A549 (cell line): ENCODE measurements around the gene FXYD4. TPM values are rescaled to one million over a fixed set of nuclear protein-coding genes. Genes with fewer than 3 reads are reported as not detected.

Experiments used
- ATAC-seq, 2 experiments: fragments of 200-7000 bp in 1 of 2; fragments of >200 bp in 1 of 2; cut with Nextera tagmentation in 1 of 2; cut with Tn5 transposase in 1 of 2; 3 replicates each; pipeline versions ENCODE4 v1.8.0 to v1.9.1; 2018 to 2020; ENCODE audit warnings: mild to moderate bottlenecking in 1 of 2, moderate library complexity in 1 of 2
- CTCF ChIA-PET: fragments of 300-600 bp; sonication (Branson Sonifier 250); formaldehyde crosslinking; extraction: SDS; loops from one replicate; lab custom pipeline; 2021; ENCODE audit warnings: antibody characterized with exemption, inconsistent platforms; lab: Yijun Ruan, JAX
- POLR2A ChIA-PET: fragments of 350-600 bp; formaldehyde crosslinking; extraction: SDS; loops from one replicate; lab custom pipeline; 2021; ENCODE audit warnings: antibody characterized with exemption, inconsistent platforms; lab: Yijun Ruan, JAX
- DNase-seq, 2 experiments: peaks; one replicate each; pipeline versions ENCODE4 v3.0.0 to v3.0.0-alpha.2; 2011 to 2016; ENCODE audit warnings: low read depth in 1 of 2, low spot score in 1 of 2
- FAIRE-seq: peaks from 2 replicates; lab custom pipeline; 2011; peaks lifted over from hg19 to GRCh38; lab: Jason Lieb, UNC
- H3K27ac ChIP-seq, 2 experiments: fragments of >200 bp; sonication (Bioruptor Twin); formaldehyde crosslinking; 3 replicates each; pipeline ENCODE4 v1.5.1; 2016 to 2017
- H3K4me1 ChIP-seq: fragments of >200 bp; sonication (Bioruptor Twin); formaldehyde crosslinking; 3 replicates; pipeline ENCODE4 v1.6.1; 2016
- H3K4me2 ChIP-seq: fragments of >200 bp; sonication (Bioruptor Twin); formaldehyde crosslinking; 3 replicates; pipeline ENCODE4 v1.6.1; 2016
- H3K4me3 ChIP-seq: fragments of >200 bp; sonication (Bioruptor Twin); formaldehyde crosslinking; 3 replicates; pipeline ENCODE4 v1.5.1; 2016
- H3K9me3 ChIP-seq: fragments of >200 bp; sonication (Bioruptor Twin); formaldehyde crosslinking; 3 replicates; pipeline ENCODE4 v1.6.1; 2016
- ATOH8 ChIP-seq: fragments of 250-450 bp; sonication (Bioruptor Pico); IDR thresholded peaks from 2 replicates; pipeline ENCODE4 v1.5.0; 2020; ENCODE audit warnings: low read depth, mild to moderate bottlenecking, moderate library complexity
- BHLHE40 ChIP-seq: IDR thresholded peaks from 2 replicates; pipeline ENCODE4 v1.6.1; 2012; ENCODE audit warnings: low read depth, low read length, inconsistent platforms
- CBX2 ChIP-seq: fragments of 200-600 bp; sonication (generic); IDR thresholded peaks from 2 replicates; pipeline ENCODE4 v1.6.1; 2016; ENCODE audit warnings: low read depth, mild to moderate bottlenecking, borderline replicate concordance
- CBX8 ChIP-seq: fragments of 200-600 bp; sonication (generic); IDR thresholded peaks from 2 replicates; pipeline ENCODE4 v1.6.1; 2016
- CEBPB ChIP-seq, 2 experiments: fragments of >200 bp in 1 of 2; sonication (Bioruptor Twin) in 1 of 2; formaldehyde crosslinking in 1 of 2; IDR thresholded peaks; 2 replicates each; pipeline ENCODE4 v1.6.1; 2012 to 2016
- CHD2 ChIP-seq: fragments of 150-350 bp; IDR thresholded peaks from 2 replicates; pipeline ENCODE4 v1.6.1; 2014; ENCODE audit warnings: low read length; ENCODE audit not compliant: partially characterized antibody
- CHD4 ChIP-seq: fragments of 200-600 bp; sonication (generic); IDR thresholded peaks from 2 replicates; pipeline ENCODE4 v1.6.1; 2016; ENCODE audit warnings: antibody characterized with exemption, mild to moderate bottlenecking, borderline replicate concordance
- EHF ChIP-seq: fragments of 250-450 bp; sonication (Bioruptor Pico); IDR thresholded peaks from 2 replicates; pipeline ENCODE4 v1.5.0; 2020; ENCODE audit warnings: mild to moderate bottlenecking
- EHMT2 ChIP-seq: fragments of 200-600 bp; sonication (generic); IDR thresholded peaks from 2 replicates; pipeline ENCODE4 v1.6.1; 2016; ENCODE audit warnings: antibody characterized with exemption, low read depth, mild to moderate bottlenecking, moderate library complexity
- EP300 ChIP-seq, 2 experiments: fragments of >200 bp; sonication (Bioruptor Twin); formaldehyde crosslinking; IDR thresholded peaks; 2 replicates in 1 of 2; 3 replicates in 1 of 2; pipeline ENCODE4 v1.6.1; 2016 to 2017
- ESRRA ChIP-seq: fragments of 150-350 bp; IDR thresholded peaks from 2 replicates; pipeline ENCODE4 v1.6.1; 2014; ENCODE audit warnings: mild to moderate bottlenecking, low read length, borderline replicate concordance
- FOSL2 ChIP-seq, 2 experiments: fragments of 450-650 bp in 1 of 2; fragments of >200 bp in 1 of 2; sonication (Bioruptor Twin) in 1 of 2; formaldehyde crosslinking; IDR thresholded peaks; 2 replicates each; pipeline versions ENCODE4 v1.5.0 to v1.6.1; 2016 to 2020; ENCODE audit warnings: mild to moderate bottlenecking in 1 of 2, moderate library complexity in 1 of 2
- FOXS1 ChIP-seq: fragments of 250-450 bp; sonication (Bioruptor Pico); IDR thresholded peaks from 2 replicates; pipeline ENCODE4 v1.5.0; 2020; ENCODE audit warnings: mild to moderate bottlenecking, moderate library complexity
- HDAC2 ChIP-seq: fragments of 200-600 bp; sonication (generic); IDR thresholded peaks from 2 replicates; pipeline ENCODE4 v1.6.1; 2016
- HEYL ChIP-seq: fragments of 250-450 bp; sonication (Bioruptor Pico); IDR thresholded peaks from 2 replicates; pipeline ENCODE4 v1.8.0; 2021; ENCODE audit warnings: mild to moderate bottlenecking, moderate library complexity
- HOXA7 ChIP-seq: fragments of 250-450 bp; sonication (Bioruptor Pico); IDR thresholded peaks from 2 replicates; pipeline ENCODE4 v1.5.0; 2020; ENCODE audit warnings: mild to moderate bottlenecking, moderate library complexity
- HOXB13 ChIP-seq: fragments of 250-450 bp; sonication (Bioruptor Pico); IDR thresholded peaks from 2 replicates; pipeline ENCODE4 v1.5.0; 2020; ENCODE audit warnings: low read depth, mild to moderate bottlenecking, moderate library complexity
- JUN ChIP-seq, 2 experiments: fragments of >200 bp; sonication (Bioruptor Twin); formaldehyde crosslinking; IDR thresholded peaks; 2 replicates in 1 of 2; 3 replicates in 1 of 2; pipeline ENCODE4 v1.6.1; 2016 to 2017
- JUNB ChIP-seq: fragments of >200 bp; sonication (Bioruptor Twin); formaldehyde crosslinking; IDR thresholded peaks from 2 replicates; pipeline ENCODE4 v1.6.1; 2016
- MYC ChIP-seq: IDR thresholded peaks from 2 replicates; pipeline ENCODE4 v1.6.1; 2012; ENCODE audit warnings: mild to moderate bottlenecking, inconsistent platforms, low read length, improper control_type of control experiment, borderline replicate concordance
- NFE2L2 ChIP-seq: fragments of 150-350 bp; conservative IDR thresholded peaks from 2 replicates; pipeline ENCODE4 v1.6.1; 2014; ENCODE audit warnings: low read length
- NR3C1 ChIP-seq: fragments of >200 bp; sonication (Bioruptor Twin); formaldehyde crosslinking; IDR thresholded peaks from 3 replicates; pipeline ENCODE4 v1.6.1; 2017
- PHF8 ChIP-seq: fragments of 200-600 bp; sonication (generic); IDR thresholded peaks from 2 replicates; pipeline ENCODE4 v1.6.1; 2016; ENCODE audit warnings: low read depth, mild to moderate bottlenecking, antibody characterized with exemption, moderate library complexity, borderline replicate concordance
- POLR2A ChIP-seq: IDR thresholded peaks from 2 replicates; pipeline ENCODE4 v1.6.1; 2012; ENCODE audit warnings: mild to moderate bottlenecking, low read length
- POLR2AphosphoS2 ChIP-seq: conservative IDR thresholded peaks from 2 replicates; pipeline ENCODE4 v1.6.1; 2012; ENCODE audit warnings: low read length, improper control_type of control experiment, inconsistent platforms
- RCOR1 ChIP-seq: fragments of 150-350 bp; IDR thresholded peaks from 2 replicates; pipeline ENCODE4 v1.6.1; 2014; ENCODE audit warnings: antibody characterized with exemption, low read length, low read depth
- REST ChIP-seq: fragments of 200-600 bp; sonication (generic); IDR thresholded peaks from 2 replicates; pipeline ENCODE4 v1.6.1; 2016; ENCODE audit warnings: antibody characterized with exemption, mild to moderate bottlenecking, moderate library complexity
- RNF2 ChIP-seq: fragments of 200-600 bp; sonication (generic); IDR thresholded peaks from 2 replicates; pipeline ENCODE4 v1.6.1; 2016; ENCODE audit warnings: low read depth, mild to moderate bottlenecking, antibody characterized with exemption, moderate library complexity, borderline replicate concordance
- TFCP2L1 ChIP-seq: fragments of 250-450 bp; sonication (Bioruptor Pico); IDR thresholded peaks from 2 replicates; pipeline ENCODE4 v1.5.0; 2021; ENCODE audit warnings: mild to moderate bottlenecking
- TP53 ChIP-seq: fragments of 250-450 bp; sonication (Bioruptor Pico); IDR thresholded peaks from 2 replicates; pipeline ENCODE4 v1.5.0; 2021; ENCODE audit warnings: mild to moderate bottlenecking, moderate library complexity
- ZC3H11A ChIP-seq: fragments of 450-650 bp; IDR thresholded peaks from 2 replicates; pipeline ENCODE4 v1.6.1; 2014; ENCODE audit warnings: antibody characterized with exemption, mild to moderate bottlenecking
- ZFP36 ChIP-seq: fragments of 450-650 bp; IDR thresholded peaks from 2 replicates; pipeline ENCODE4 v1.6.1; 2014; ENCODE audit warnings: borderline replicate concordance; ENCODE audit not compliant: partially characterized antibody
- WGBS: methylation state at CpG from one replicate; pipeline ENCODE4 v1.1.6; 2017; ENCODE audit errors: missing lambda C conversion rate; 5-methylcytosine and 5-hydroxymethylcytosine counted together
- polyA plus RNA-seq, 4 experiments: library from polyadenylated mRNA; depleted of rRNA in 3 of 4; stranded (reverse); fragments of >200 nt; fragmentation: RNase III in 1 of 4; extraction: RNeasy Plus Mini Kit Qiagen cat#74134 plus additional on column Dnase treatment in 1 of 4; gene quantifications; 2 replicates in 3 of 4; 3 replicates in 1 of 4; pipeline ENCODE4 v1.2.3, GENCODE V29; 2011 to 2017
- TF ChIP-seq, protein P1 (sequence below): IDR thresholded peaks from 2 replicates; pipeline ENCODE4 v1.6.1; 2012
- TF ChIP-seq, protein P2 (sequence below): fragments of >200 bp; sonication (Bioruptor Twin); formaldehyde crosslinking; IDR thresholded peaks from 3 replicates; pipeline ENCODE4 v1.6.1; 2016
- TF ChIP-seq, protein P3 (sequence below): IDR thresholded peaks from 2 replicates; pipeline ENCODE4 v1.6.1; 2012; ENCODE audit warnings: low read depth, borderline replicate concordance

FXYD4 gene
- polyA plus RNA-seq, 2 of the 4 experiments (the other 2 are of a cell fraction): not detected

DNA sequence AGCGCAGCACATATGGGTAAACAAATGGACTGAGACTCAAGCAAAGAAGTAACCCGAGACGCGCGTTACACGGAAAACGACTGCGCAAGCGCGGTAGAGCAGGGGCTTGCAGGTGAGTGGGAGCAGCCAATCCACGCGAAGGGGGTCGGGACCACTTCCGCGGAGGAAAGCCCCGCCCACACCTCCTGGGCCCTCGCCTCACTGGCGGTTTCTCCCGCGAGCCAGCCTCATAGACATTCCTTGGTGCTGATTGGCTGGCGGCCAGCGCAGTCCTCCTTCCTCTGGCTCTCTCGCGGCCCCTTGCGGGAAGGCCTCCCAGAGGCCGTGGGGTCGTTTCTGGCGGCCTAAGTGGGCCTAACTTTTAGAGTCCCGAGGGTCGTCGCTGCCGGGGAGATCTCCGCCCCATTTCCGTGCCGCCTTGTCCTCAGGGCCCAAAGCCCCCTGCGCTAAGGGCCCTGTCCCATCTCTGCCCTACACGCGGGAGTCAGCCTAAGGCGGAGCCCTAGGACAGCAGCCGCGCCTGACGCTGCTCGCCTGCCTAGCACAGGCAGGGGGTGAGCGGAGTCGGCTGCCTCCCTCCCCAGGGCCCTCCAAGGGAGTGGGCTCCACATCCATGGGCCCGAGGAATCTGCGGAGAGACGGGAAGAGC is 9.1 kb upstream of the FXYD4 start:
- no peak for FAIRE-seq
- CTCF ChIA-PET: interaction anchor here (0.7 to 4.5 kb wide), 6 partner anchors 12 to 158 kb away, joined by 3 to 22 read pairs (median 6); no protein-coding TSS in a partner anchor
- H3K27ac ChIP-seq: peak overlapping the region; percentile 79 to 96
- POLR2A ChIA-PET: no interaction called here
- WGBS: 1% methylated on average over 27 of the region's 48 CpGs
- H3K4me3 ChIP-seq: peak overlapping the region; percentile 63
- H3K4me1 ChIP-seq: peaks cover 11% of the 10 kb centered on the region
- peak; percentile 86 to 97 for DNase-seq
- peak overlapping the region; percentile 73 for H3K4me2 ChIP-seq
- no peaks in the 10 kb centered on the region for H3K9me3 ChIP-seq
- ATAC-seq: peak; percentile 95 to 98
- TF ChIP-seq HDAC2 (no peak), POLR2AphosphoS2 (no peak), REST (no peak), PHF8 (peak; percentile 48; the same call in 1 of the 2 replicates), EHMT2 (no peak), JUN (IDR thresholded peaks at IDR 0.05) (peak in 1 of 2 experiments; percentile 66; a peak in 2 of 5 replicates), NR3C1 (no peak), CBX2 (no peak), ZC3H11A (no peak), POLR2A (peak; percentile 40), CHD4 (no peak), CEBPB (IDR thresholded peaks at IDR 0.05) (no peak), HOXB13 (no peak), CHD2 (peak; percentile 8), HEYL (CRISPR knock-in tag) (no peak), MYC (no peak), RCOR1 (no peak), ZFP36 (no peak), TFCP2L1 (CRISPR knock-in tag) (no peak), JUNB (no peak), BHLHE40 (no peak), EP300 (IDR thresholded peaks at IDR 0.05) (no peak), FOSL2 (IDR thresholded peaks at IDR 0.05) (no peak), FOSL2 (CRISPR knock-in tag; IDR thresholded peaks at IDR 0.05) (no peak), EHF (CRISPR knock-in tag) (no peak), ATOH8 (no peak), RNF2 (no peak), FOXS1 (CRISPR knock-in tag) (no peak), ESRRA (no peak), NFE2L2 (no peak), HOXA7 (no peak), CBX8 (no peak), TP53 (CRISPR knock-in tag) (no peak)
- TF ChIP-seq, protein P1, sequence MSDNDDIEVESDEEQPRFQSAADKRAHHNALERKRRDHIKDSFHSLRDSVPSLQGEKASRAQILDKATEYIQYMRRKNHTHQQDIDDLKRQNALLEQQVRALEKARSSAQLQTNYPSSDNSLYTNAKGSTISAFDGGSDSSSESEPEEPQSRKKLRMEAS: peak; percentile 89
- TF ChIP-seq, protein P2, sequence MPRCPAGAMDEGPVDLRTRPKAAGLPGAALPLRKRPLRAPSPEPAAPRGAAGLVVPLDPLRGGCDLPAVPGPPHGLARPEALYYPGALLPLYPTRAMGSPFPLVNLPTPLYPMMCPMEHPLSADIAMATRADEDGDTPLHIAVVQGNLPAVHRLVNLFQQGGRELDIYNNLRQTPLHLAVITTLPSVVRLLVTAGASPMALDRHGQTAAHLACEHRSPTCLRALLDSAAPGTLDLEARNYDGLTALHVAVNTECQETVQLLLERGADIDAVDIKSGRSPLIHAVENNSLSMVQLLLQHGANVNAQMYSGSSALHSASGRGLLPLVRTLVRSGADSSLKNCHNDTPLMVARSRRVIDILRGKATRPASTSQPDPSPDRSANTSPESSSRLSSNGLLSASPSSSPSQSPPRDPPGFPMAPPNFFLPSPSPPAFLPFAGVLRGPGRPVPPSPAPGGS: peak; percentile 37; the same call in 1 of the 3 replicates
- TF ChIP-seq, protein P3, sequence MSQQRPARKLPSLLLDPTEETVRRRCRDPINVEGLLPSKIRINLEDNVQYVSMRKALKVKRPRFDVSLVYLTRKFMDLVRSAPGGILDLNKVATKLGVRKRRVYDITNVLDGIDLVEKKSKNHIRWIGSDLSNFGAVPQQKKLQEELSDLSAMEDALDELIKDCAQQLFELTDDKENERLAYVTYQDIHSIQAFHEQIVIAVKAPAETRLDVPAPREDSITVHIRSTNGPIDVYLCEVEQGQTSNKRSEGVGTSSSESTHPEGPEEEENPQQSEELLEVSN: peak; percentile 81
